ENCODE measurements around the gene FAM78A.

Gene FAM78A

GRCh38 chr9:131291795-131292315 is 15.5 kb upstream of the FAM78A start:
- Mint-ChIP-seq H3K4me1 (peaks cover 5% of the 10 kb centered on the region), H3K9me3 (no peaks in the 10 kb centered on the region), H3K36me3 (no peaks in the 10 kb centered on the region), H3K27ac (no peak overlapping the region), H3K4me3 (no peak overlapping the region)
- DNase-seq (ENCODE audit: low spot score in 2 of 2) (no peak), ATAC-seq (no peak)

DNA sequence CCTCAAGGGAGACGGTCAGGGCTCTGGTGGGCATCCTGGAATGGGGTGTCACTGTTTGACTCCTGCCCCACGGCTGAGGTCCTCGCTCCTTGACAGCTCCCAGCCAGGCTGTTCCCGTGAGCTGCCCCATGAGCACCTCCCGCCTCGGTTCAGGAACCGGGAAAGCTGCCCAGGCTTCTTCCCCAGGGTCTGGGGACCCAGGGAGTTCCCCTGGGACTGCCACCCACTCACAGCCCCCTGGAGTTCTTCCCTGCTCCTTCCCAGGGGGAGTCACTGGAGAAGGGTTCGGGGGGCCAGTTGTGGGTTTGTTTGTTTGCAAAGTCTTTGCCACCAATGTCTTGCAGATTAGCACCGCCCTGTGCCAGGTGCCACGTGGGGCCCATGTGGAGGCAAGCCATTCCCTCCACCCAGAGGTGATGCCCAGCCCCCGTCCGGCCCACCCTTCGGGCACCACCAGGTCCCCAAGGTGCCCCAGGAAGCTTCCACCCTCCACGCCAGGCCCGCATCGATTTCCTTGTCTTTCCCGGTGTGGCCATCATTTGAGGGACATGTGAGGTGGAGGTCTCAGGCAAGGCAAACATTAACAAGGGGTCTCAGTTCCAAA is 14.6 kb upstream of the FAM78A start:
- no peak for ATAC-seq
- Mint-ChIP-seq H3K27ac (no peak overlapping the region), H3K4me3 (no peak overlapping the region), H3K9me3 (no peaks in the 10 kb centered on the region), H3K4me1 (peaks cover 5% of the 10 kb centered on the region), H3K36me3 (no peaks in the 10 kb centered on the region)
- DNase-seq (ENCODE audit: low spot score in 2 of 2): no peak

- no peaks in the 10 kb centered on the region for H3K36me3 Mint-ChIP-seq
Observed at GRCh38 chr9:131290036-131290766, 13.9 kb upstream of the FAM78A start.

GRCh38 chr9:131289301-131290035 is 13.2 kb upstream of the FAM78A start, which contains the start of gene PLPP7:
Gene PLPP7 (plus strand): TSS chr9:131289723. CDS start chr9:131289998, 275 bp downstream.
- Mint-ChIP-seq H3K27ac (no peak within 1 kb of the TSS), H3K4me1 (peaks cover 5% of the 10 kb centered on the region), H3K4me3 (no peak within 1 kb of the TSS), H3K36me3 (no peaks in the 10 kb centered on the region), H3K9me3 (no peaks in the 10 kb centered on the region)
- ATAC-seq (peak; percentile 22), DNase-seq (ENCODE audit: low spot score in 2 of 2) (no peak)

More at GRCh38 chr9:131290036-131290766, 13.9 kb upstream of the FAM78A start:
- DNase-seq (ENCODE audit: low spot score in 2 of 2) (no peak), ATAC-seq (no peak)
- H3K27ac Mint-ChIP-seq: no peak overlapping the region
- peaks cover 5% of the 10 kb centered on the region for H3K4me1 Mint-ChIP-seq
- no peak overlapping the region for H3K4me3 Mint-ChIP-seq
- H3K9me3 Mint-ChIP-seq: no peaks in the 10 kb centered on the region

- H3K4me1 Mint-ChIP-seq: peaks cover 5% of the 10 kb centered on the region
- ATAC-seq (no peak), DNase-seq (ENCODE audit: low spot score in 2 of 2) (no peak)
- no peak overlapping the region for H3K27ac Mint-ChIP-seq
- no peaks in the 10 kb centered on the region for H3K36me3 Mint-ChIP-seq
- no peak overlapping the region for H3K4me3 Mint-ChIP-seq
- H3K9me3 Mint-ChIP-seq: no peaks in the 10 kb centered on the region
Observed at GRCh38 chr9:131288217-131288616, 11.9 kb upstream of the FAM78A start.

DNA sequence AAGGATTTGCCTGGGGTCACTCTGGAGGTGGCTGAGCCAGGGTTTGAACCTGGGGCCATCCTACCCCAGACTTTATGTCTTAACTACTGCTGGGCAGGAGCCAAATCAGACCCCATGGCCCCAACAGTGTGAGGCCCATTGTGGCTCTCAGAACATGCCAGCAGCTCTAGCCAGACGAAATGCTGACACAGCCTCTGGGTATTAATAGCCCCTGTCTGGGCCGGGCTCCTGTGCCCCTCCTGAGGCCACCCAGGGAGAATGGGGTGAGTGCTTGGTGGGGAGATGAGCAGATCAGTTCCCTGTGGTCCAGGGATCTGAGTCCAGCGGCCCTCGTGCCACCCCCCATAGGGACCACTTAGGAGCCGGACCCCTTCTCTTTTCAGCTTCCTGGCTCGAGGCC is 11.0 kb upstream of the FAM78A start:
- ATAC-seq (no peak), DNase-seq (ENCODE audit: low spot score in 2 of 2) (no peak)
- Mint-ChIP-seq H3K27ac (no peak overlapping the region), H3K4me3 (no peak overlapping the region), H3K4me1 (peaks cover 5% of the 10 kb centered on the region), H3K9me3 (no peaks in the 10 kb centered on the region), H3K36me3 (no peaks in the 10 kb centered on the region)

GRCh38 chr9:131284856-131285255 is 8.5 kb upstream of the FAM78A start:
- H3K4me1 Mint-ChIP-seq: peaks cover 11% of the 10 kb centered on the region
- H3K27ac Mint-ChIP-seq: no peak overlapping the region
- no peak for ATAC-seq
- H3K36me3 Mint-ChIP-seq: no peaks in the 10 kb centered on the region
- no peak overlapping the region for H3K4me3 Mint-ChIP-seq
- no peaks in the 10 kb centered on the region for H3K9me3 Mint-ChIP-seq
- no peak for DNase-seq (ENCODE audit: low spot score in 2 of 2)

- ATAC-seq (no peak), DNase-seq (ENCODE audit: low spot score in 2 of 2) (no peak)
- Mint-ChIP-seq H3K4me3 (peak overlapping the region; percentile 40), H3K36me3 (no peaks in the 10 kb centered on the region), H3K4me1 (peaks cover 24% of the 10 kb centered on the region), H3K9me3 (no peaks in the 10 kb centered on the region), H3K27ac (no peak overlapping the region)
Observed at GRCh38 chr9:131282688-131283422, 6.5 kb upstream of the FAM78A start.

DNA sequence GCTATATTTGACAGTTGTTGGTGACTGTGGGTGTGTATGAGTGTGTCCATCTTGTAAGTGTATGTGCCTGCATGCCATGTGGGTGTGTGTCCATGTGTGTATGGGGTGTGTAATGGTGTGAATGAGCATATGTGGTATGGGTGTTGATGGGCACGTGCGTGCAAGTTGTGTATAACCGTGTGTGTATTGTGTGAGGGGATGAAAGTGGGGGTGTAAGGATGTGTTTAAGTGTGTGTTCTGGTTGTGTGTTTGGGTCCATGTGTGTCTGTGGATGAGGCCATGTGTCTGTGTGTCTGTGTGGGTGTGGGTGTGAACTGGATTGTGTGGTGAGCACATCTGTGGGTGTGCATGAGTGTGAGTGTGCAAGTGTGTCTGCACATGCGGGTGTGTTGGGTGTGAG is 5.9 kb upstream of the FAM78A start:
- ATAC-seq (no peak), DNase-seq (ENCODE audit: low spot score in 2 of 2) (no peak)
- Mint-ChIP-seq H3K27ac (peak overlapping the region; percentile 3), H3K36me3 (no peaks in the 10 kb centered on the region), H3K4me3 (peak overlapping the region; percentile 40), H3K9me3 (no peaks in the 10 kb centered on the region), H3K4me1 (peaks cover 24% of the 10 kb centered on the region)

DNA sequence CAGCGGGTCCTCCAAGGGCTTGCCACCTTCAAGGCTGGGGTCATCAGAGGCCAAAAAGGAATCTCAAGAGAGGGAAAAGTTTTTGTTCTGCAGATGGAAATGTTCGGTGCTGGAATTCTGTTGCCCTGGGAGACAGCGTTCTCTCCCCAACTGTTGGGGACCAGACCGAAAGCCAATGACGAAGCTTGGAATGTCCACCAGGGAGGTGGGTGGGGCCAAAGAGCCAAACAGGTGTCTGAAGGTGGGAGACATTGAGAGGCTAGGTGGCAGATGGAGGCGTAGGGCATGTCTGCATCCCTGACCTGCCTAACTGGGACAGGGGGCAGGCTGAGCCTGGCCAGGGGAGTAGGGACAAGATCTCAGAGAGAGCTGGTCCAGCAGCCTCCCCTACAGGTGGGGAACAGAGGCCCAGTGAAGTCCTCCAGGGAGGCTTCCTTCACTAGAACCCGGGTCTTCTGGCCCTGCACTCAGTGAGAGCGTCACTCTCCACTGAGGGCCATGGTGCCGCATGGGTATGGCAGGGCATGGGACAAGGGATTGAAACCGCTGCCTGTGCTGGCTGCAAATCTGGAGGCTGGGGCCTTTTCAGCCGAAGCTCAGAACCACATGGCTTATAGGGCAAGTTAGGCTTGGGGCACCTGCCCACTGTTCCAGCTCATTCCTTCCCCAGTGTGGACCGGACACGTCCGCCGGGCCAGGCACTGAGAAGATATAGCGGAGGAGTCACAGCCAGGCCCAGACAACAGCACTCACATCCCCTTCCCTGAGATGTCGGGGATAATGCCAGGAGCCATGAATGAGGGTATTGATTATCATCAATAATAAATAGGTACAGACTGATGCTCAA is 5.0 kb upstream of the FAM78A start:
- Mint-ChIP-seq H3K36me3 (peaks cover 2% of the 10 kb centered on the region), H3K4me3 (peak overlapping the region; percentile 40), H3K9me3 (no peaks in the 10 kb centered on the region), H3K27ac (no peak overlapping the region), H3K4me1 (peaks cover 24% of the 10 kb centered on the region)
- DNase-seq (ENCODE audit: low spot score in 2 of 2) (no peak), ATAC-seq (no peak)

GRCh38 chr9:131280660-131281059 is 4.3 kb upstream of the FAM78A start:
- no peak overlapping the region for H3K27ac Mint-ChIP-seq
- peaks cover 9% of the 10 kb centered on the region for H3K36me3 Mint-ChIP-seq
- H3K9me3 Mint-ChIP-seq: no peaks in the 10 kb centered on the region
- peaks cover 24% of the 10 kb centered on the region for H3K4me1 Mint-ChIP-seq
- H3K4me3 Mint-ChIP-seq: no peak overlapping the region
- ATAC-seq: no peak
- no peak for DNase-seq (ENCODE audit: low spot score in 2 of 2)

GRCh38 chr9:131279863-131280570 is 3.7 kb upstream of the FAM78A start:
- Mint-ChIP-seq H3K4me3 (no peak overlapping the region), H3K36me3 (peaks cover 15% of the 10 kb centered on the region), H3K9me3 (no peaks in the 10 kb centered on the region), H3K27ac (no peak overlapping the region), H3K4me1 (peaks cover 24% of the 10 kb centered on the region)
- no peak for ATAC-seq
- no peak for DNase-seq (ENCODE audit: low spot score in 2 of 2)

DNA sequence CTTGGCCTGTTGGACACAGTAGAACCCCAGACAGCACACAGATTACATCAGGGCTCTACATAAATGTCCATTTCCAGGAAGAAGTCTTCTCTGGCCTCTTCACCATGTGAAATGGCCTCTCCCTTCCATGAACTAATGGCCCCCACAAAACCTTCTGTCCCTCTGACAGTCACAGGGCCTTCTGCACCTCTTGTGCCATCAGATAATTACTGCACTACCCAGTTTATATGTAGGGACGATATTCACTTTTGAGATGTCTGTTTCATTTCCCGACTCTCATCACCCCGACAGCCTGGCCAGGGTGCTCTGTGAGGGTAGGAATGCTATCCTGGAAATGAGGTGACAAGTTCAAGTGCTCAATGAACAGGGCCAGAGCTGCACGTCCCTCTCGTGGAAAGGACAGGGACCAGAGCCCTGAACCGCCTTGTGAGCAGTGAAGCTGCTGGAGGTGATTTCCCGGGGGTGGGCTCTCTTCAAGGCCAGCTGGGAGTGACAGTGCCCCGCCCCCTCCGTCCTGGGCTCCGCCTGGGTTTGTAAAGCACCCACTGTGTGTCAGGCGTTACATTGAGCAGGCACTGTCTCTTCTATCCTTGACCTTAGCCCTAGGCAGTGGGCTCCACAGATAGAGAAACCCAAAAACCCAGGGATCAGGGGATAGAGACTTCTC is 3.0 kb upstream of the FAM78A start:
- Mint-ChIP-seq H3K9me3 (no peaks in the 10 kb centered on the region), H3K4me3 (peak overlapping the region; percentile 98), H3K27ac (peak overlapping the region; percentile 89), H3K36me3 (peaks cover 22% of the 10 kb centered on the region), H3K4me1 (peaks cover 24% of the 10 kb centered on the region)
- no peak for ATAC-seq
- no peak for DNase-seq (ENCODE audit: low spot score in 2 of 2)
